ENCODE results near the gene WDR35. TPM values are rescaled to one million over a fixed set of nuclear protein-coding genes. Genes with fewer than 3 reads are reported as not detected.

Gene WDR35
- total RNA-seq, 1 experiment from 2014 or later, result 15.5 TPM

- TF ChIP-seq NFE2L1 (CRISPR knock-in tag; IDR thresholded peaks at IDR 0.05) (no peak), ZNF317 (CRISPR knock-in tag; IDR thresholded peaks at IDR 0.05; ENCODE audit: borderline replicate concordance, low read depth) (no peak), SMAD3 (CRISPR knock-in tag; IDR thresholded peaks at IDR 0.05; ENCODE audit: borderline replicate concordance) (no peak), GTF2I (CRISPR knock-in tag; conservative IDR thresholded peaks at IDR 0.05) (no peak), NFYB (CRISPR knock-in tag; conservative IDR thresholded peaks at IDR 0.05; ENCODE audit: low read depth) (no peak), ZNF423 (CRISPR knock-in tag; IDR thresholded peaks at IDR 0.05) (no peak)
- TF ChIP-seq, protein P1, sequence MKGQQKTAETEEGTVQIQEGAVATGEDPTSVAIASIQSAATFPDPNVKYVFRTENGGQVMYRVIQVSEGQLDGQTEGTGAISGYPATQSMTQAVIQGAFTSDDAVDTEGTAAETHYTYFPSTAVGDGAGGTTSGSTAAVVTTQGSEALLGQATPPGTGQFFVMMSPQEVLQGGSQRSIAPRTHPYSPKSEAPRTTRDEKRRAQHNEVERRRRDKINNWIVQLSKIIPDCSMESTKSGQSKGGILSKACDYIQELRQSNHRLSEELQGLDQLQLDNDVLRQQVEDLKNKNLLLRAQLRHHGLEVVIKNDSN (CRISPR knock-in tag; IDR thresholded peaks at IDR 0.05), result no peak
- TF ChIP-seq, protein P2, sequence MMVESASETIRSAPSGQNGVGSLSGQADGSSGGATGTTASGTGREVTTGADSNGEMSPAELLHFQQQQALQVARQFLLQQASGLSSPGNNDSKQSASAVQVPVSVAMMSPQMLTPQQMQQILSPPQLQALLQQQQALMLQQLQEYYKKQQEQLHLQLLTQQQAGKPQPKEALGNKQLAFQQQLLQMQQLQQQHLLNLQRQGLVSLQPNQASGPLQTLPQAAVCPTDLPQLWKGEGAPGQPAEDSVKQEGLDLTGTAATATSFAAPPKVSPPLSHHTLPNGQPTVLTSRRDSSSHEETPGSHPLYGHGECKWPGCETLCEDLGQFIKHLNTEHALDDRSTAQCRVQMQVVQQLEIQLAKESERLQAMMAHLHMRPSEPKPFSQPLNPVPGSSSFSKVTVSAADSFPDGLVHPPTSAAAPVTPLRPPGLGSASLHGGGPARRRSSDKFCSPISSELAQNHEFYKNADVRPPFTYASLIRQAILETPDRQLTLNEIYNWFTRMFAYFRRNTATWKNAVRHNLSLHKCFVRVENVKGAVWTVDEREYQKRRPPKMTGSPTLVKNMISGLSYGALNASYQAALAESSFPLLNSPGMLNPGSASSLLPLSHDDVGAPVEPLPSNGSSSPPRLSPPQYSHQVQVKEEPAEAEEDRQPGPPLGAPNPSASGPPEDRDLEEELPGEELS (CRISPR knock-in tag; IDR thresholded peaks at IDR 0.05), result no peak
These were observed 42.5 kb downstream of the WDR35 start (continued) for GRCh38 chr2:19947184-19947940.

GRCh38 chr2:19944205-19944845, 45.6 kb downstream of the WDR35 start:
- no peaks in the 10 kb centered on the region for H3K9me3 Mint-ChIP-seq
- H3K4me1 Mint-ChIP-seq, result peaks cover 35% of the 10 kb centered on the region
- H3K27me3 Mint-ChIP-seq (ENCODE audit: low read depth), result no peaks in the 10 kb centered on the region
- peak overlapping the region; percentile 84; the same call in 1 of the 2 replicates for H3K27ac Mint-ChIP-seq
- no peak for TF ChIP-seq ZNF232 (CRISPR knock-in tag; IDR thresholded peaks at IDR 0.05)
- TF ChIP-seq ZNF263 (CRISPR knock-in tag; IDR thresholded peaks at IDR 0.05; ENCODE audit: low read depth), result no peak
- no peak for TF ChIP-seq HMGXB4 (CRISPR knock-in tag; IDR thresholded peaks at IDR 0.05)
- no peak for TF ChIP-seq NR3C1 (CRISPR knock-in tag; conservative IDR thresholded peaks at IDR 0.05; ENCODE audit: low read depth)
- no peak for TF ChIP-seq ZNF219 (CRISPR knock-in tag; IDR thresholded peaks at IDR 0.05; ENCODE audit: borderline replicate concordance)
- ChIA-PET POLR2A (no interaction called here), CTCF (interaction anchor here (0.9 to 2.9 kb wide), 2 partner anchors 12 to 72 kb away, joined by 4 to 17 read pairs; no protein-coding TSS in a partner anchor)
- H3K4me3 Mint-ChIP-seq, result no peak overlapping the region
- DNase-seq (ENCODE audit: low spot score), result no peak
- no peaks in the 10 kb centered on the region; the same call in 1 of the 2 replicates for H3K36me3 Mint-ChIP-seq
- ATAC-seq, result peak; percentile 93

- no peak overlapping the region for H3K27ac Mint-ChIP-seq
- no peaks in the 10 kb centered on the region for H3K9me3 Mint-ChIP-seq
- no peak for DNase-seq (ENCODE audit: low spot score)
- ATAC-seq, result no peak
- H3K4me1 Mint-ChIP-seq, result peaks cover 35% of the 10 kb centered on the region
- ChIA-PET POLR2A (no interaction called here), CTCF (interaction anchor here (1.5 to 2.9 kb wide), 2 partner anchors 13 to 299 kb away, joined by 3 to 17 read pairs; no protein-coding TSS in a partner anchor)
- TF ChIP-seq TEAD1 (CRISPR knock-in tag; IDR thresholded peaks at IDR 0.05), result no peak
- TF ChIP-seq, protein P3, sequence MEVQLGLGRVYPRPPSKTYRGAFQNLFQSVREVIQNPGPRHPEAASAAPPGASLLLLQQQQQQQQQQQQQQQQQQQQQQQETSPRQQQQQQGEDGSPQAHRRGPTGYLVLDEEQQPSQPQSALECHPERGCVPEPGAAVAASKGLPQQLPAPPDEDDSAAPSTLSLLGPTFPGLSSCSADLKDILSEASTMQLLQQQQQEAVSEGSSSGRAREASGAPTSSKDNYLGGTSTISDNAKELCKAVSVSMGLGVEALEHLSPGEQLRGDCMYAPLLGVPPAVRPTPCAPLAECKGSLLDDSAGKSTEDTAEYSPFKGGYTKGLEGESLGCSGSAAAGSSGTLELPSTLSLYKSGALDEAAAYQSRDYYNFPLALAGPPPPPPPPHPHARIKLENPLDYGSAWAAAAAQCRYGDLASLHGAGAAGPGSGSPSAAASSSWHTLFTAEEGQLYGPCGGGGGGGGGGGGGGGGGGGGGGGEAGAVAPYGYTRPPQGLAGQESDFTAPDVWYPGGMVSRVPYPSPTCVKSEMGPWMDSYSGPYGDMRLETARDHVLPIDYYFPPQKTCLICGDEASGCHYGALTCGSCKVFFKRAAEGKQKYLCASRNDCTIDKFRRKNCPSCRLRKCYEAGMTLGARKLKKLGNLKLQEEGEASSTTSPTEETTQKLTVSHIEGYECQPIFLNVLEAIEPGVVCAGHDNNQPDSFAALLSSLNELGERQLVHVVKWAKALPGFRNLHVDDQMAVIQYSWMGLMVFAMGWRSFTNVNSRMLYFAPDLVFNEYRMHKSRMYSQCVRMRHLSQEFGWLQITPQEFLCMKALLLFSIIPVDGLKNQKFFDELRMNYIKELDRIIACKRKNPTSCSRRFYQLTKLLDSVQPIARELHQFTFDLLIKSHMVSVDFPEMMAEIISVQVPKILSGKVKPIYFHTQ (CRISPR knock-in tag; IDR thresholded peaks at IDR 0.05), result no peak
- TF ChIP-seq, protein P4, sequence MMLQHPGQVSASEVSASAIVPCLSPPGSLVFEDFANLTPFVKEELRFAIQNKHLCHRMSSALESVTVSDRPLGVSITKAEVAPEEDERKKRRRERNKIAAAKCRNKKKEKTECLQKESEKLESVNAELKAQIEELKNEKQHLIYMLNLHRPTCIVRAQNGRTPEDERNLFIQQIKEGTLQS (CRISPR knock-in tag; conservative IDR thresholded peaks at IDR 0.05), result no peak
- H3K27me3 Mint-ChIP-seq (ENCODE audit: low read depth), result no peaks in the 10 kb centered on the region
- H3K4me3 Mint-ChIP-seq, result no peak overlapping the region
- peaks cover under 1% of the 10 kb centered on the region for H3K36me3 Mint-ChIP-seq
These were observed 46.7 kb downstream of the WDR35 start for GRCh38 chr2:19943189-19943588.
